Urinary bladder (tissue), 4 donors: ENCODE measurements around the gene MOB3A. TPM values are rescaled to one million over a fixed set of nuclear protein-coding genes. Genes with fewer than 3 reads are reported as not detected.
"Not testable (repeated sequence)": the region's sequence is repeated elsewhere in the genome, so short reads cannot be mapped to it uniquely, and the experiment has no call there.

Source experiments
- DNase-seq: peaks from one replicate; pipeline ENCODE4 v3.0.0-alpha.2; 2015; ENCODE audit errors: extremely low spot score
- H3K27ac ChIP-seq: one replicate; pipeline ENCODE4 v1.5.1; 2013; ENCODE audit warnings: low read depth, mild to moderate bottlenecking, moderate library complexity
- H3K36me3 ChIP-seq: one replicate; pipeline ENCODE4 v1.6.1; 2013; ENCODE audit warnings: mild to moderate bottlenecking, moderate library complexity; ENCODE audit not compliant: insufficient read depth
- H3K4me1 ChIP-seq: one replicate; pipeline ENCODE4 v1.6.1; 2013; ENCODE audit warnings: mild to moderate bottlenecking, moderate library complexity; ENCODE audit not compliant: insufficient read depth
- H3K4me3 ChIP-seq: one replicate; pipeline ENCODE4 v1.5.1; 2013; ENCODE audit warnings: low read depth, low read length
- WGBS: extraction: QIAGEN DNeasy Blood & Tissue Kit; methylation state at CpG from one replicate; pipeline ENCODE4 v1.1.7; 2013; 5-methylcytosine and 5-hydroxymethylcytosine counted together
- polyA plus RNA-seq: library from polyadenylated mRNA; stranded (reverse); fragments of 200-250 nt; gene quantifications from one replicate; pipeline ENCODE4 v1.2.3, GENCODE V29; 2013
- total RNA-seq: library from RNA; depleted of rRNA; stranded (reverse); fragments of >200 nt; gene quantifications from one replicate; pipeline ENCODE4 v1.2.3, GENCODE V29; 2014
- donor health status: healthy with polysubstance abuse.
- donor health status: healthy.

Gene MOB3A
- total and polyA plus RNA-seq, 2 donors = 15.9 to 40.1 TPM

DNA sequence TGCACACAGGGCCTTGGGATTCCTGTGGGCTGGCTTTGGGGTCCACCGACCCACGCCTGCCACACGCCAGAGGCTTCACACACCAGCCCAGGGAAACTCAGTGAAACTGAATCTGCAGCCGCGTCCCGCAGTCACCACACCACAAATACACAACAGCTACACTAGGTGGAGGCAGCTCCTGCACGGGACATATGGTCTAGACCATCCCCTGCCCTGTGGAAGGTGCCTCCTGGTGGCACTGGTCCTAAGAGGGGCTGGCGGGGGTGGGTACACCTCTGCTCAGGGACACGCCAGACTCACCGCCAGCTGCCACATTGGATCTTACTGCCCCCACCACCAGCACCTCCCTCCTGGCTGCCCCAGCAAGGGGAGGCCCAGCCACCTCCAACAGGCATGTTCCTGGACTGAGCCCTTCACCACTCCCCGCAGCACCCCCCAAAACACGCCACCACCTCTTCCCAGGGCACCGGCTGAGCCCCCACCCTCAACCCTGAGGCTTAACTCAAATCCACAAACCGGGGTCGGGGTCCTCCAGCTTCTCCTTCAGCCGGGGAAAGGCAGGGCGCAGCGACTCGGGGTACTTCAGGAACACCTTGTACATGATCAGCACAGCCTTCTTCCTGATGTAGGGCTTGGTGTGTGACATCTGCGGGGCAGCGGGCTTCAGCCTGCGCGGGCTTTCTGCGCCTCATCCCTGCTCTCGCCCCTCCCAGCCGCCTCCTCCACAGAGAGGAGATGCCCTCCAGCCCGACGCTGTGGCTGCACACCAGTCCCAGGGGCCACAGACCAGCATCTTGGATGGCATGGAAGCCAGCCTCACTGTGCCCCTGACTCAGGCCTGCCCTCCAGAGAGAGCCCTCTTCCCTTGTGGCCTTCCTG is 34.0 kb upstream of the MOB3A start:
- Histone ChIP-seq H3K27ac (no peak overlapping the region), H3K4me3 (no peak overlapping the region), H3K4me1 (no peaks in the 10 kb centered on the region), H3K36me3 (no peaks in the 10 kb centered on the region)
- DNase-seq = no peak
- WGBS = 96% methylated on average over 28 of the region's 28 CpGs

DNA sequence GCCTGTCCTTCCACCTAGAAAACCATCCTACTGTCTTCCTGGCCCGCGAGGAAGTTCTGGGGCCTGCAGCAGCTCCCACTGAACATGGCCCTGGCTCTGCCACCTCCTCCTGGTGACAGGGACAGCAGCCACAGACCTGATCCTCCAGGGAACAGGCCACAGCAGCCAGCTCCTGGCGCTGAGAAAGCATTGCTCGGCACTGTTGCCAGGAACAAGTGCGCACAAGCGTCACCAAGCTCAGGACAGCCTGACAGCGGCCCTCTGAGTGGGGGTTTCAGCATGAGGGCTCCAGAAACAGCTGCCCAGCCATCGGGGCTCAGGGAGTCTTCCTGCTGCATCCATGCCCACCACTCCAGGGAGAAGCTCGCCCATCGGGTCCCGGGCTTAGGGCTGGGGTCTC is 33.4 kb upstream of the MOB3A start:
- Histone ChIP-seq H3K4me1 (no peaks in the 10 kb centered on the region), H3K36me3 (no peaks in the 10 kb centered on the region), H3K27ac (no peak overlapping the region), H3K4me3 (no peak overlapping the region)
- no peak for DNase-seq
- WGBS = 97% methylated on average over 11 of the region's 11 CpGs

GRCh38 chr19:2129022-2129421 is 32.9 kb upstream of the MOB3A start:
- no peak for DNase-seq
- no peaks in the 10 kb centered on the region for H3K36me3 ChIP-seq

GRCh38 chr19:2128252-2128651 is 32.1 kb upstream of the MOB3A start:
- not testable (repeated sequence) for H3K27ac ChIP-seq, H3K4me3 ChIP-seq, H3K36me3 ChIP-seq, DNase-seq, H3K4me1 ChIP-seq
- 83% methylated on average over 28 of the region's 34 CpGs for WGBS

More at GRCh38 chr19:2129022-2129421, 32.9 kb upstream of the MOB3A start:
- Histone ChIP-seq H3K27ac (no peak overlapping the region), H3K4me3 (no peak overlapping the region), H3K4me1 (no peaks in the 10 kb centered on the region)
- 96% methylated on average over 21 of the region's 21 CpGs for WGBS

DNA sequence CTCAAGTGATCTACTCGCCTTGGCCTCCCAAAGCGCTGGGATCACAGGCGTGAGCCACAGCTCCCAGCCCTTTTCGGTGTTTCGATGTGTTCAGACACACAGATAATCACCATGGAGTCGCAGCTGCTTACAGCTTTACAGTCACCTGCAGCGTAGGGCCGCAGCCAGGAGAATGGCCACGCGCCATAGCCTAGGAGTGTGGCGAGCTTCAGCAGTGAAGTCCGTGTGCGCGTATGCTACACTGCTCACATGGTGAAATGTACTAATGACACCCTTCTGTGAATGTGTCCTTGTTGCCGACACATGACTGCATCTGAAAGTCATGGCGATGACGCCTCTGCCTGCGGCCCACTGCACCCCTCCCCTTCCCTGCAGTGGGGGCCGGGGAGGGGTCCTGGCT is 31.6 kb upstream of the MOB3A start:
- H3K4me1 ChIP-seq = no peaks in the 10 kb centered on the region
- WGBS = 79% methylated on average over 19 of the region's 19 CpGs

DNA sequence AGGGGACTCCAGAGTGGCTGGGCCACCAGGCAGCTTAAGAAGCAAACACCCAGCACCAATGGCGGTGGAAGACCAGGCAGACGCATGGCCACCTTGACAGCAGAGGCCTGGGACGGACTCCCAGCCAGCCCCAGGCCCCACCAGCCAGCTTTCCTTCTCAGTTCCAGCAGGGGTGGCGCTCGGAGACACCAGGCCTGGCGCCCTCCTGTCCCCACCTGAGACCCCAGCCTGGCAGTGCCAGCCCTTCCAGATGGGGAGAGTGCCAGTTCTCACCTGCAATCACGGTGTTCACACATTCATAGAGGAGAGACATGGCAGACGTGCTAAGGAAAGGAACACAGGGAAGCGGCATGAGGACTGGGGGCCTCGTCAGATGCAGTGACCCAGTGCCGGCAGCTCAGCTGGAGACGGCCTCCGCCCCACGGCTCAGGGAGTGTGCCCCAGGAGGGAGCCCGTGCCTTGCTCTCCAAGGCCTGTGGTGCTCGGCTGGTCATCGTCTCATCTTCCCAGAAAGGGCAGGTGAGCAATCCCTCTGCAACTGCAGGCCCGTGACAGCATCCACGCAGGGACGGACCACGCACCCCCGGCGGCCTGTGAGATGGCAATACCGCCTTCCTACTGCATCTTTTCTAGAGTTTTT is 30.9 kb upstream of the MOB3A start:
- 91% methylated on average over 24 of the region's 24 CpGs for WGBS
- DNase-seq = no peak
- H3K27ac ChIP-seq = no peak overlapping the region
- no peak overlapping the region for H3K4me3 ChIP-seq
- H3K4me1 ChIP-seq = no peaks in the 10 kb centered on the region
- peaks cover 4% of the 10 kb centered on the region for H3K36me3 ChIP-seq

More for the DNA sequence above, 31.6 kb upstream of the MOB3A start:
- Histone ChIP-seq H3K4me3 (no peak overlapping the region), H3K27ac (no peak overlapping the region), H3K36me3 (peaks cover 2% of the 10 kb centered on the region)
- no peak for DNase-seq

DNA sequence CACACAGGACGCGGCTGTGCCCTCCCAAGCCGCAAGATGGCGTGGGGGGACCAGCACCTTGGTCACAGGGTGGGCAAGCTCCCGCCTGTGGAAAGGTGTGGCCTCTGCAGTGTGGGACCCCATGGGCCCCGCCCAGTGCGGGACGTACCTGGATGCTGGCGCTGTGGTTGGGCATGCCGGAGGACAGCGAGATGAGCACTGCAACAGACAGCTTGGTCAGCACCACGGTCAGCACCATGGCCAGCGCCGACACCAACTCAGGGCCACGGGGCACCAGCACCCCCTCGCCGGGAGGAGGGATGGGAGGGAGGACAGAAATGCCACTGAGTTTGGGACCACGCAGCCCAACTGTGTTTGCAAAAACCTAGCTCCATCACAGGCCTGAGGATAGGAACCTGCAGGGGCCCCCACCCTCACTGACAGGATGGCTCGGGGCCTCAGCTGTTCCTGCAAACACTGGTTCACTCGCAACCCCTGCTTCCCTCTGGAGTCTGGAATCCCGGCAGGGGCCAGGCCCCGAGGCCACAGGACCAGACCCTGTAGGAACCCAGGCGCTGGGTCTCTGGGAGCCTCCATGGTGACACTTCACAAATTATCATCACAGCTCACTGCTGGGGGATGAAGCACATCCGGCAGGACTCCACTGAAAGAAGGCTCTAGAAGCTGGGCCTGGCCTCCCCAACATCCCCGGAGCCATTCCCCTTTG is 27.7 kb upstream of the MOB3A start:
- Histone ChIP-seq H3K4me1 (no peaks in the 10 kb centered on the region), H3K27ac (no peak overlapping the region), H3K4me3 (no peak overlapping the region), H3K36me3 (peaks cover 7% of the 10 kb centered on the region)
- 82% methylated on average over 25 of the region's 25 CpGs for WGBS
- no peak for DNase-seq

DNA sequence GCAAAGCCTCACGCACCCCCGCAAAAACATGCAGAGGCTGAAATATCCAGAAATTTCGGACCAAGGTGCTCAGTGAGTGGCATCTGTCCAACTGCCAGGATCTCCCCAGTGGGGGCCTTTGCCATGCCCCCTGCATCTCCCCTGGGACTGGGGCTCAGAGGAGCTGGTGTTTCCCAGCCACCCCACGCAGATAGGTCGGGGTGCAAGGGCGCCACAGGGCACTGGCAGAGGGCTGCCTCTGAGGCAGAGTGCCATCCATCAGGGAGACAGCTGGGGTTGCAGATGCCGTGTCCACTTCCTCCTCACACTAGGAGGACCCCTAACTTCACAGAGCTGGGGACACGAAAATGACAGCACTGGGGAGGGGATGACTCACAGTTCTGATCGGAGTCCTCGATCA is 26.9 kb upstream of the MOB3A start:
- Histone ChIP-seq H3K36me3 (peaks cover 10% of the 10 kb centered on the region), H3K4me3 (no peak overlapping the region), H3K27ac (no peak overlapping the region), H3K4me1 (no peaks in the 10 kb centered on the region)
- 96% methylated on average over 10 of the region's 10 CpGs for WGBS
- DNase-seq = no peak

- no peak overlapping the region for H3K4me3 ChIP-seq
- DNase-seq = no peak
- 91% methylated on average over 15 of the region's 15 CpGs for WGBS
- no peak overlapping the region for H3K27ac ChIP-seq
- no peaks in the 10 kb centered on the region for H3K4me1 ChIP-seq
- H3K36me3 ChIP-seq = peaks cover 10% of the 10 kb centered on the region
Measured at GRCh38 chr19:2122251-2122650, 26.1 kb upstream of the MOB3A start.

DNA sequence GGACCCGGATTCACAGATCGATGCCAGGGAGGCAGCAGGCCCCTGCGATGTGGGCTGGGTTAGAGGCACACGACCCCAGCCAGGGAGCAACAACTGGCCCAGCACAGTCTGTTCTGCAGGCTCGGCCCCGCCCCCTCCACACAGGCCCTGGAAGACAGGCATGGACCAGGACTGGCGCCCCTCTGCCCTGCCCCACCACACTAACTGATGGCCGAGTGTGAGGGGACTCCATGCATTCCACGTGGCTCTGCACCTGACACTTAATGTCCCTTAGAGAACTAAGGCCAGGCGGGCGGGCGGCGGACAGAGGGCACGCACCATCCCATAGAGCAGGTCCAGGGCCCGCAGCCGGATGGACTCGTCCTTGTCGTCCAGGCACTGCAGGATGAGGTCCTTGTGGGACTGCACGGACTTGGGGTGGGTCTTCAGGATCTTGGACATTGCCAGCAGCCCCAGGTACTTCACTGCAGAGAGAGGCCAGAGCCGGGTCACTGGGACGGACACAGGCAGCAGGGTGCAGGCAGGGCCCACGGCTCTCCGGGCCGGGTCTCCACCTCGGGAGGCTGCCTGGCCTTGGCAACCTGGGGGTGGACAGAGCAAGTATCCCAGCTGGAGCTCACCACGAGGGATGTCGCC is 25.4 kb upstream of the MOB3A start:
- Histone ChIP-seq H3K27ac (no peak overlapping the region), H3K4me1 (no peaks in the 10 kb centered on the region), H3K4me3 (no peak overlapping the region), H3K36me3 (peaks cover 10% of the 10 kb centered on the region)
- DNase-seq = no peak
- 90% methylated on average over 27 of the region's 27 CpGs for WGBS

DNA sequence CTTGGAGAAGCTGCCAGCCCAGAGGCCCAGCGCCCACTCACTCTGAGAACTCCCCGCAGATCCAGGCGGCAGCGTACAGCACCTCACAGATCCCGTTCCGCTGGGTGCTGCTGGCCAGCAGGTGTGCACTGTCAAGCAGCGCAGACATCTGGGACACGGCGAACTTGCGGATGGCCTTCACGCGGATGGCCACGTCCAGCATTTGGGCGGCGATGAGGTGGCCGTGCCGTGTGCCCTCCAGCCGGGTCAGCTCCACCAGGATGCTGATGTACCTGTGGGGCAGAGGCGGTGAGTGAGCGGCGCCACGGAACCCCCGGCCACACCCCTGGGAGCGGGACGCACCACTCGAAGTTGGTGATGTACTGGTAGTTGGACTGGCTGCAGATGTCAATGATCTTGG is 24.7 kb upstream of the MOB3A start:
- Histone ChIP-seq H3K27ac (no peak overlapping the region), H3K4me1 (no peaks in the 10 kb centered on the region), H3K4me3 (no peak overlapping the region), H3K36me3 (peaks cover 15% of the 10 kb centered on the region)
- DNase-seq = no peak
- 97% methylated on average over 26 of the region's 26 CpGs for WGBS

DNA sequence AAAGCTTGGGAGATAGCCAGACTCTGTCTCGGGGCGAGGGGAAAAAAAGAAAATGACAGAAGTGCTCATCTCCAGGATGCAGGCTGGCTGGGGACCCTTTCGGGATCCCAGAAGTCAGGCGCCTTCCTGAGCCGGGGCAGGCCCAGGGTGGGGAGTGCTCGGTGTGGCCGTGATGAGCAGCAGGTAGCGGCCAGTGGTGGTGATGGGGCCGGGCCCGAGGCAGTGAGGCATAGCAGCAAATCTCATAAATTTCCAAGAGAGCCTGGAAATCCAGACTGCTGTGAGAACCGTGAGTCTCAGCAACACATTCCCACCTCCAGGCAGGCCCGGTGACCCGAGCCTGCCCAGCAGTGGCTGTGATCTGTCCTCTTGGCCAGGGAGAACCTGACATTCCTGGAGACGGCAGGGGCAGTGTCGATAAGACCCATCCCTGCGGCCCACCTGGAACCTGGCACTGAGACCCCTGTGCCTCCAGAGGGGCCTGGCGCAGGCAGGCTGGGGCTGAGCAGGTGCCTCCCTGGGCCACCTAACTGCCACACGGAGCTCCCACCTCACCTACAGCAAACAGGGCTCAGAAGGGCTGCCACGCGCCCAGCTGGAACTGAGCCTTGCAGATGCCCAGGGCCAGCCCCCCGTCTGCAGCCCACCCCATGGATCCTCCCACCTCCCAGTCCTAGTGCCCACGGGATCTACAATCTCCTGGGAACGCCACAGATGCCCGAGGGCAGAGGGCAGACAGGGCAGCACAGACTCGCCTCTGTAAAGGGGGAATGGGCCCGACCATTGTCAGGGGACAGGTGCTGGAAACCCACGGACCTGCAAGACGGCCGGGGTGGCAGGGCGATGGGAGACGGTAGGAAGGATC is 24.0 kb upstream of the MOB3A start:
- 91% methylated on average over 31 of the region's 31 CpGs for WGBS
- Histone ChIP-seq H3K27ac (no peak overlapping the region), H3K4me1 (no peaks in the 10 kb centered on the region), H3K4me3 (no peak overlapping the region), H3K36me3 (peaks cover 21% of the 10 kb centered on the region)
- DNase-seq = no peak

DNA sequence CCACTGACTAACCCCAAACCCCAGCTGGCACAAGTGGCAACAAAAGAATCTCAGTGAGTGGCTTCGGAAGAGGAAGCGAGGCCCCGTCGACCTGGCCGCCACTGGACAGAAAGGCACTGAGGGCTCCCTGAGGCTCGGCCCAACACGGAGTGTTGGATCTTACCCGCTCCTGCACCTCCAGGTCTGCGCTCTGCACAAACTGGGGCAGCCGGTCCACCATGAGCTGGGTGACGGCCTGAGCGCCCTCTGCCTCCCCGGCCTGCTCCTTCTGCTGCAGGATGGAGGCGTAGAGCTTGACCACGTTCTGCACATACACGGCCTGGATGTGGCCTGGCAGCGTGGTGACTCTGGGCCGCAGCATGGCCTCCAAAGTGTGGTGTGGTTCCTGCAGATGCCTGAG is 22.3 kb upstream of the MOB3A start:
- H3K4me3 ChIP-seq = no peak overlapping the region
- no peak for DNase-seq
- whole genome bisulfite sequencing = 95% methylated on average over 18 of the region's 18 CpGs
- H3K36me3 ChIP-seq = peaks cover 23% of the 10 kb centered on the region
- no peaks in the 10 kb centered on the region for H3K4me1 ChIP-seq
- no peak overlapping the region for H3K27ac ChIP-seq
